HEK293 (cell line): ENCODE data around the gene ATP13A1.

Experiments used
- CTCF ChIA-PET: fragments of 350-600 bp; formaldehyde crosslinking; extraction: SDS; loops from one replicate; lab custom pipeline; 2021; ENCODE audit warnings: antibody characterized with exemption; lab: Yijun Ruan, JAX
- POLR2A ChIA-PET: fragments of 300-600 bp; formaldehyde crosslinking; extraction: SDS; loops from one replicate; lab custom pipeline; 2020; ENCODE audit warnings: antibody characterized with exemption, inconsistent platforms; lab: Yijun Ruan, JAX
- H3K27ac ChIP-seq: fragments of 200-500 bp; sonication (Bioruptor generic); 2 replicates; pipeline ENCODE4 v1.5.1; 2014; ENCODE audit warnings: low read depth, low read length, control low read depth, inconsistent platforms; ENCODE audit errors: extremely low read depth
- H3K36me3 ChIP-seq, 2 experiments: fragments of 200-500 bp in 1 of 2; sonication (Bioruptor generic) in 1 of 2; 1 replicate in 1 of 2; 2 replicates in 1 of 2; pipeline ENCODE4 v1.5.1; 2014 to 2017; ENCODE audit warnings: inconsistent platforms in 2 of 2, low read length in 2 of 2; ENCODE audit not compliant: control insufficient read depth in 2 of 2, insufficient read depth in 1 of 2
- H3K4me1 ChIP-seq: fragments of 200-500 bp; sonication (Bioruptor generic); 2 replicates; pipeline ENCODE4 v1.5.1; 2014; ENCODE audit warnings: mild to moderate bottlenecking, low read length, inconsistent platforms; ENCODE audit not compliant: control insufficient read depth, insufficient read depth
- H3K4me3 ChIP-seq: 2 replicates; pipeline ENCODE4 v1.5.1; 2011; ENCODE audit warnings: low read depth, mild to moderate bottlenecking, control low read depth, low read length, moderate library complexity
- H3K9me3 ChIP-seq: fragments of 200-500 bp; sonication (Bioruptor generic); 2 replicates; pipeline ENCODE4 v1.5.1; 2014; ENCODE audit warnings: low read depth, low read length, inconsistent platforms; ENCODE audit not compliant: control insufficient read depth, insufficient read depth
- KLF8 ChIP-seq: fragments of 450-650 bp; formaldehyde crosslinking; IDR thresholded peaks from 2 replicates; pipeline ENCODE4 v1.5.1; 2016; ENCODE audit warnings: missing biosample characterization, missing genetic modification characterization
- MZF1 ChIP-seq: fragments of 450-650 bp; formaldehyde crosslinking; IDR thresholded peaks from 2 replicates; pipeline ENCODE4 v1.5.1; 2017; ENCODE audit warnings: missing biosample characterization, missing genetic modification characterization, borderline replicate concordance
- SETDB1 ChIP-seq: IDR thresholded peaks from one replicate; pipeline ENCODE4 v1.6.1; 2017; ENCODE audit warnings: mild to moderate bottlenecking, low read length, moderate library complexity, mixed read lengths; ENCODE audit not compliant: insufficient read length
- SP3 ChIP-seq: fragments of 450-650 bp; formaldehyde crosslinking; IDR thresholded peaks from 2 replicates; pipeline ENCODE4 v1.5.1; 2016; ENCODE audit warnings: missing biosample characterization, missing genetic modification characterization
- ZFP41 ChIP-seq: fragments of 450-650 bp; formaldehyde crosslinking; IDR thresholded peaks from 2 replicates; pipeline ENCODE4 v1.5.1; 2016; ENCODE audit warnings: missing biosample characterization, missing genetic modification characterization, borderline replicate concordance
- ZNF174 ChIP-seq: fragments of 450-650 bp; formaldehyde crosslinking; IDR thresholded peaks from 2 replicates; pipeline ENCODE4 v1.5.0; 2017; ENCODE audit warnings: missing biosample characterization, mild to moderate bottlenecking, missing genetic modification characterization
- ZNF202 ChIP-seq: fragments of 450-650 bp; formaldehyde crosslinking; IDR thresholded peaks from 2 replicates; pipeline ENCODE4 v1.5.1; 2016; ENCODE audit warnings: missing biosample characterization, missing genetic modification characterization, borderline replicate concordance
- ZNF341 ChIP-seq: fragments of 450-650 bp; formaldehyde crosslinking; IDR thresholded peaks from 2 replicates; pipeline ENCODE4; 2016; ENCODE audit warnings: low read depth, missing biosample characterization, missing genetic modification characterization
- ZNF394 ChIP-seq: fragments of 450-650 bp; formaldehyde crosslinking; IDR thresholded peaks from 2 replicates; pipeline ENCODE4 v1.5.1; 2016; ENCODE audit warnings: missing biosample characterization, missing genetic modification characterization, mild to moderate bottlenecking, moderate library complexity, borderline replicate concordance
- ZNF48 ChIP-seq: fragments of 450-650 bp; formaldehyde crosslinking; IDR thresholded peaks from 2 replicates; pipeline ENCODE4 v1.5.1; 2016; ENCODE audit warnings: missing biosample characterization, missing genetic modification characterization
- ZNF529 ChIP-seq: fragments of 450-650 bp; formaldehyde crosslinking; IDR thresholded peaks from 2 replicates; pipeline ENCODE4 v1.5.1; 2017; ENCODE audit warnings: missing genetic modification characterization, missing biosample characterization; ENCODE audit not compliant: insufficient replicate concordance
- ZNF558 ChIP-seq: fragments of 450-650 bp; formaldehyde crosslinking; IDR thresholded peaks from 2 replicates; pipeline ENCODE4 v1.5.1; 2016; ENCODE audit warnings: missing biosample characterization, missing genetic modification characterization
- ZNF660 ChIP-seq: fragments of 450-650 bp; IDR thresholded peaks from 2 replicates; pipeline ENCODE4 v1.5.1; 2018; ENCODE audit warnings: missing biosample characterization, mild to moderate bottlenecking, missing genetic modification characterization
- ZNF768 ChIP-seq: fragments of 450-650 bp; formaldehyde crosslinking; IDR thresholded peaks from 2 replicates; pipeline ENCODE4 v1.5.1; 2018; ENCODE audit warnings: missing biosample characterization, mild to moderate bottlenecking, missing genetic modification characterization
- TF ChIP-seq, protein P1 (sequence below): fragments of 450-650 bp; formaldehyde crosslinking; IDR thresholded peaks from 2 replicates; pipeline ENCODE4 v1.5.1; 2016; ENCODE audit warnings: missing biosample characterization, missing genetic modification characterization
- TF ChIP-seq, protein P2 (sequence below): fragments of 450-650 bp; IDR thresholded peaks from 2 replicates; pipeline ENCODE4 v1.5.1; 2018; ENCODE audit warnings: missing biosample characterization, mild to moderate bottlenecking, missing genetic modification characterization
- TF ChIP-seq, protein P3 (sequence below): sonication (generic); formaldehyde crosslinking; IDR thresholded peaks from 2 replicates; pipeline ENCODE4 v1.8.1; 2022; ENCODE audit warnings: mild to moderate bottlenecking, moderate library complexity, missing genetic modification reagents
- TF ChIP-seq, protein P4 (sequence below): fragments of 450-650 bp; formaldehyde crosslinking; IDR thresholded peaks from 2 replicates; pipeline ENCODE4 v1.5.1; 2016; ENCODE audit warnings: missing biosample characterization, missing genetic modification characterization
- TF ChIP-seq, protein P5 (sequence below): fragments of 450-650 bp; formaldehyde crosslinking; IDR thresholded peaks from 2 replicates; pipeline ENCODE4 v1.5.1; 2016; ENCODE audit warnings: missing biosample characterization, missing genetic modification characterization
- TF ChIP-seq, protein P6 (sequence below): fragments of 450-650 bp; formaldehyde crosslinking; IDR thresholded peaks from 2 replicates; pipeline ENCODE4 v1.5.1; 2016; ENCODE audit warnings: missing biosample characterization, missing genetic modification characterization

Gene ATP13A1

DNA sequence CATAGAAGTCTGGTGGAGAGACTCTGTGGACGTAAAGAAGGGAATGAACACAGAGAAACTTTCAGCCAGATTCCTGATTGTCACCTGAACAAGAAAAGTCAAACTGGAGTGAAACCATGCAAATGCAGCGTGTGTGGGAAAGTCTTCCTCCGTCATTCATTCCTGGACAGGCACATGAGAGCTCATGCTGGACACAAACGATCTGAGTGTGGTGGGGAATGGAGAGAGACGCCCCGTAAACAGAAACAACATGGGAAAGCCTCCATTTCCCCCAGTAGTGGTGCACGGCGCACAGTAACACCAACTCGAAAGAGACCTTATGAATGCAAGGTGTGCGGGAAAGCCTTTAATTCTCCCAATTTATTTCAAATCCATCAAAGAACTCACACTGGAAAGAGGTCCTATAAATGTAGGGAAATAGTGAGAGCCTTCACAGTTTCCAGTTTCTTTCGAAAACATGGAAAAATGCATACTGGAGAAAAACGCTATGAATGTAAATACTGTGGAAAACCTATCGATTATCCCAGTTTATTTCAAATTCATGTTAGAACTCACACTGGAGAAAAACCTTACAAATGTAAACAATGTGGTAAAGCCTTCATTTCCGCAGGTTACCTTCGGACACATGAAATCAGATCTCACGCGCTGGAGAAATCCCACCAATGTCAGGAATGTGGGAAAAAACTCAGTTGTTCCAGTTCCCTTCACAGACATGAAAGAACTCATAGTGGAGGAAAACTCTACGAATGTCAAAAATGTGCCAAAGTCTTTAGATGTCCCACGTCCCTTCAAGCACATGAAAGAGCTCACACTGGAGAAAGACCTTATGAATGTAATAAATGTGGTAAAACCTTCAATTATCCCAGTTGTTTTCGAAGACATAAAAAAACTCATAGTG, 15.9 kb upstream of the ATP13A1 start:
- Histone ChIP-seq H3K4me1 (no peaks in the 10 kb centered on the region), H3K9me3 (no peaks in the 10 kb centered on the region; the same call in 1 of the 2 replicates), H3K27ac (no peak overlapping the region), H3K4me3 (no peak overlapping the region), H3K36me3 (peaks cover 39 to 50% of the 10 kb centered on the region in 2 experiments)
- ChIA-PET POLR2A (no interaction called here), CTCF (interaction anchor here (0.7 kb wide), 1 partner anchor 57 kb away, joined by 4 read pairs; no protein-coding TSS in a partner anchor)
- peak; percentile 72 for TF ChIP-seq SETDB1
- TF ChIP-seq ZNF48 (tag by site-specific recombination) = no peak

DNA sequence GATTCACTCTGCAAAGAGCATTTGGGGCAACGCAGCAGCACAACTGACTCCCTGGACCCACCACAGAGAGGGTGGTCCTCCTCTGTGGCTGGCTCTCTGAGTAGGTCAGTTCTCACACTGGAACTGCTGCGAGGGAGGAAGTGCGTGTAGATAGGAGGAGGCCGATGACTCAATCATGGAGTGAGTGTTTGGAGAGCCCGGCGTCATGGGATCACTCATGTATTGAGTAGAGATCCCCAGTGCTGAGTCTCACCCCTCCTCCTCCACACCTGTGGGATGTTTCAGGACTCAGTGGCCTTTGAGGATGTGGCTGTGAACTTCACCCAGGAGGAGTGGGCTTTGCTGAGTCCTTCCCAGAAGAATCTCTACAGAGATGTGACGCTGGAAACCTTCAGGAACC, 14.1 kb upstream of the ATP13A1 start:
- CTCF ChIA-PET = no interaction called here
- H3K36me3 ChIP-seq = peaks cover 56 to 59% of the 10 kb centered on the region in 2 experiments
- H3K9me3 ChIP-seq = no peaks in the 10 kb centered on the region; the same call in 1 of the 2 replicates
- POLR2A ChIA-PET = no interaction called here
- TF ChIP-seq SP3 (tag by site-specific recombination) (no peak), ZNF768 (no peak), ZNF174 (tag by site-specific recombination) (no peak), MZF1 (tag by site-specific recombination) (no peak), ZFP41 (tag by site-specific recombination) (no peak), ZNF529 (tag by site-specific recombination) (no peak), ZNF394 (tag by site-specific recombination) (no peak), ZNF202 (no peak), ZNF341 (tag by site-specific recombination) (no peak), KLF8 (tag by site-specific recombination) (no peak), ZNF660 (tag by site-specific recombination) (no peak), ZNF558 (tag by site-specific recombination) (no peak)
- TF ChIP-seq, protein P1, sequence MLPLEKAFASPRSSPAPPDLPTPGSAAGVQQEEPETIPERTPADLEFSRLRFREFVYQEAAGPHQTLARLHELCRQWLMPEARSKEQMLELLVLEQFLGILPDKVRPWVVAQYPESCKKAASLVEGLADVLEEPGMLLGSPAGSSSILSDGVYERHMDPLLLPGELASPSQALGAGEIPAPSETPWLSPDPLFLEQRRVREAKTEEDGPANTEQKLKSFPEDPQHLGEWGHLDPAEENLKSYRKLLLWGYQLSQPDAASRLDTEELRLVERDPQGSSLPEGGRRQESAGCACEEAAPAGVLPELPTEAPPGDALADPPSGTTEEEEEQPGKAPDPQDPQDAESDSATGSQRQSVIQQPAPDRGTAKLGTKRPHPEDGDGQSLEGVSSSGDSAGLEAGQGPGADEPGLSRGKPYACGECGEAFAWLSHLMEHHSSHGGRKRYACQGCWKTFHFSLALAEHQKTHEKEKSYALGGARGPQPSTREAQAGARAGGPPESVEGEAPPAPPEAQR (tag by site-specific recombination) = no peak
- TF ChIP-seq, protein P2, sequence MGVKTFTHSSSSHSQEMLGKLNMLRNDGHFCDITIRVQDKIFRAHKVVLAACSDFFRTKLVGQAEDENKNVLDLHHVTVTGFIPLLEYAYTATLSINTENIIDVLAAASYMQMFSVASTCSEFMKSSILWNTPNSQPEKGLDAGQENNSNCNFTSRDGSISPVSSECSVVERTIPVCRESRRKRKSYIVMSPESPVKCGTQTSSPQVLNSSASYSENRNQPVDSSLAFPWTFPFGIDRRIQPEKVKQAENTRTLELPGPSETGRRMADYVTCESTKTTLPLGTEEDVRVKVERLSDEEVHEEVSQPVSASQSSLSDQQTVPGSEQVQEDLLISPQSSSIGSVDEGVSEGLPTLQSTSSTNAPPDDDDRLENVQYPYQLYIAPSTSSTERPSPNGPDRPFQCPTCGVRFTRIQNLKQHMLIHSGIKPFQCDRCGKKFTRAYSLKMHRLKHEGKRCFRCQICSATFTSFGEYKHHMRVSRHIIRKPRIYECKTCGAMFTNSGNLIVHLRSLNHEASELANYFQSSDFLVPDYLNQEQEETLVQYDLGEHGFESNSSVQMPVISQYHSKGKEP = no peak
- TF ChIP-seq, protein P3, sequence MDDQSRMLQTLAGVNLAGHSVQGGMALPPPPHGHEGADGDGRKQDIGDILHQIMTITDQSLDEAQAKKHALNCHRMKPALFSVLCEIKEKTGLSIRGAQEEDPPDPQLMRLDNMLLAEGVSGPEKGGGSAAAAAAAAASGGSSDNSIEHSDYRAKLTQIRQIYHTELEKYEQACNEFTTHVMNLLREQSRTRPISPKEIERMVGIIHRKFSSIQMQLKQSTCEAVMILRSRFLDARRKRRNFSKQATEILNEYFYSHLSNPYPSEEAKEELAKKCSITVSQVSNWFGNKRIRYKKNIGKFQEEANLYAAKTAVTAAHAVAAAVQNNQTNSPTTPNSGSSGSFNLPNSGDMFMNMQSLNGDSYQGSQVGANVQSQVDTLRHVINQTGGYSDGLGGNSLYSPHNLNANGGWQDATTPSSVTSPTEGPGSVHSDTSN = no peak
- TF ChIP-seq, protein P4, sequence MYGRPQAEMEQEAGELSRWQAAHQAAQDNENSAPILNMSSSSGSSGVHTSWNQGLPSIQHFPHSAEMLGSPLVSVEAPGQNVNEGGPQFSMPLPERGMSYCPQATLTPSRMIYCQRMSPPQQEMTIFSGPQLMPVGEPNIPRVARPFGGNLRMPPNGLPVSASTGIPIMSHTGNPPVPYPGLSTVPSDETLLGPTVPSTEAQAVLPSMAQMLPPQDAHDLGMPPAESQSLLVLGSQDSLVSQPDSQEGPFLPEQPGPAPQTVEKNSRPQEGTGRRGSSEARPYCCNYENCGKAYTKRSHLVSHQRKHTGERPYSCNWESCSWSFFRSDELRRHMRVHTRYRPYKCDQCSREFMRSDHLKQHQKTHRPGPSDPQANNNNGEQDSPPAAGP (tag by site-specific recombination) = no peak
- TF ChIP-seq, protein P5, sequence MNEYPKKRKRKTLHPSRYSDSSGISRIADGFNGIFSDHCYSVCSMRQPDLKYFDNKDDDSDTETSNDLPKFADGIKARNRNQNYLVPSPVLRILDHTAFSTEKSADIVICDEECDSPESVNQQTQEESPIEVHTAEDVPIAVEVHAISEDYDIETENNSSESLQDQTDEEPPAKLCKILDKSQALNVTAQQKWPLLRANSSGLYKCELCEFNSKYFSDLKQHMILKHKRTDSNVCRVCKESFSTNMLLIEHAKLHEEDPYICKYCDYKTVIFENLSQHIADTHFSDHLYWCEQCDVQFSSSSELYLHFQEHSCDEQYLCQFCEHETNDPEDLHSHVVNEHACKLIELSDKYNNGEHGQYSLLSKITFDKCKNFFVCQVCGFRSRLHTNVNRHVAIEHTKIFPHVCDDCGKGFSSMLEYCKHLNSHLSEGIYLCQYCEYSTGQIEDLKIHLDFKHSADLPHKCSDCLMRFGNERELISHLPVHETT (tag by site-specific recombination) = no peak
- TF ChIP-seq, protein P6, sequence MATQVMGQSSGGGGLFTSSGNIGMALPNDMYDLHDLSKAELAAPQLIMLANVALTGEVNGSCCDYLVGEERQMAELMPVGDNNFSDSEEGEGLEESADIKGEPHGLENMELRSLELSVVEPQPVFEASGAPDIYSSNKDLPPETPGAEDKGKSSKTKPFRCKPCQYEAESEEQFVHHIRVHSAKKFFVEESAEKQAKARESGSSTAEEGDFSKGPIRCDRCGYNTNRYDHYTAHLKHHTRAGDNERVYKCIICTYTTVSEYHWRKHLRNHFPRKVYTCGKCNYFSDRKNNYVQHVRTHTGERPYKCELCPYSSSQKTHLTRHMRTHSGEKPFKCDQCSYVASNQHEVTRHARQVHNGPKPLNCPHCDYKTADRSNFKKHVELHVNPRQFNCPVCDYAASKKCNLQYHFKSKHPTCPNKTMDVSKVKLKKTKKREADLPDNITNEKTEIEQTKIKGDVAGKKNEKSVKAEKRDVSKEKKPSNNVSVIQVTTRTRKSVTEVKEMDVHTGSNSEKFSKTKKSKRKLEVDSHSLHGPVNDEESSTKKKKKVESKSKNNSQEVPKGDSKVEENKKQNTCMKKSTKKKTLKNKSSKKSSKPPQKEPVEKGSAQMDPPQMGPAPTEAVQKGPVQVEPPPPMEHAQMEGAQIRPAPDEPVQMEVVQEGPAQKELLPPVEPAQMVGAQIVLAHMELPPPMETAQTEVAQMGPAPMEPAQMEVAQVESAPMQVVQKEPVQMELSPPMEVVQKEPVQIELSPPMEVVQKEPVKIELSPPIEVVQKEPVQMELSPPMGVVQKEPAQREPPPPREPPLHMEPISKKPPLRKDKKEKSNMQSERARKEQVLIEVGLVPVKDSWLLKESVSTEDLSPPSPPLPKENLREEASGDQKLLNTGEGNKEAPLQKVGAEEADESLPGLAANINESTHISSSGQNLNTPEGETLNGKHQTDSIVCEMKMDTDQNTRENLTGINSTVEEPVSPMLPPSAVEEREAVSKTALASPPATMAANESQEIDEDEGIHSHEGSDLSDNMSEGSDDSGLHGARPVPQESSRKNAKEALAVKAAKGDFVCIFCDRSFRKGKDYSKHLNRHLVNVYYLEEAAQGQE (tag by site-specific recombination) = no peak
- H3K4me3 ChIP-seq = no peak overlapping the region
- no peaks in the 10 kb centered on the region for H3K4me1 ChIP-seq
- H3K27ac ChIP-seq = no peak overlapping the region
